Panc1 (cell line): ENCODE data around the gene MEI4. TPM values are rescaled to one million over a fixed set of nuclear protein-coding genes. Genes with fewer than 3 reads are reported as not detected.

Experiments
- ATAC-seq: fragments of 200-7000 bp; cut with Tn5 transposase; 2 replicates; pipeline ENCODE4 v1.9.1; 2020; ENCODE audit warnings: mild to moderate bottlenecking, moderate library complexity
- BruUV-seq: library from RNA; stranded (reverse); fragments of 400-500 nt; replicated peaks from 2 replicates; lab custom pipeline; 2021; lab: Mats Ljungman, UMichigan
- CTCF ChIA-PET: fragments of 300-600 bp; sonication (Branson Sonifier 250); formaldehyde crosslinking; loops from one replicate; lab custom pipeline; 2022; ENCODE audit warnings: antibody characterized with exemption; lab: Charles Lee
- POLR2A ChIA-PET: fragments of 300-600 bp; sonication (Branson Sonifier 250); formaldehyde crosslinking; loops from one replicate; lab custom pipeline; 2022; ENCODE audit warnings: antibody characterized with exemption; lab: Charles Lee
- DNase-seq: peaks from one replicate; pipeline ENCODE4 v3.0.0-alpha.2; 2010; ENCODE audit warnings: low read depth, low spot score
- H3K27ac ChIP-seq: 2 replicates; pipeline ENCODE4 v1.5.1; 2011; ENCODE audit warnings: mild to moderate bottlenecking, low read length, inconsistent platforms
- H3K27me3 ChIP-seq: fragments of 200-500 bp; sonication (Bioruptor generic); 2 replicates; pipeline ENCODE4 v1.6.0; 2014; ENCODE audit warnings: low read length, inconsistent platforms; ENCODE audit not compliant: control insufficient read depth, insufficient read depth
- H3K36me3 ChIP-seq: fragments of 200-500 bp; sonication (Bioruptor generic); 2 replicates; pipeline ENCODE4 v1.5.1; 2014; ENCODE audit warnings: inconsistent platforms, mild to moderate bottlenecking, low read length, moderate library complexity; ENCODE audit not compliant: control insufficient read depth, insufficient read depth
- H3K4me1 ChIP-seq: 2 replicates; pipeline ENCODE4 v1.5.1; 2011; ENCODE audit warnings: inconsistent platforms, mild to moderate bottlenecking, low read length, moderate library complexity; ENCODE audit not compliant: control insufficient read depth, insufficient read depth
- H3K4me3 ChIP-seq, 2 experiments: 2 replicates each; pipeline ENCODE4 v1.5.1; 2011 to 2012; ENCODE audit warnings: low read depth in 2 of 2, low read length in 2 of 2, mild to moderate bottlenecking in 2 of 2, inconsistent platforms in 1 of 2, moderate library complexity in 1 of 2
- H3K9me3 ChIP-seq: fragments of 200-500 bp; sonication (Bioruptor generic); 2 replicates; pipeline ENCODE4 v1.5.1; 2014; ENCODE audit warnings: low read depth, mild to moderate bottlenecking, inconsistent platforms, low read length, moderate library complexity; ENCODE audit not compliant: control insufficient read depth, insufficient read depth
- CTCF ChIP-seq: fragments of 450-650 bp; IDR thresholded peaks from 2 replicates; pipeline ENCODE4 v1.5.1; 2017; ENCODE audit warnings: mild to moderate bottlenecking
- POLR2AphosphoS5 ChIP-seq: IDR thresholded peaks from 2 replicates; pipeline ENCODE4 v1.6.1; 2012; ENCODE audit warnings: mild to moderate bottlenecking, low read depth, low read length, moderate library complexity
- SIN3A ChIP-seq: IDR thresholded peaks from 2 replicates; pipeline ENCODE4 v1.6.1; 2012; ENCODE audit warnings: low read depth, mild to moderate bottlenecking, low read length, moderate library complexity, borderline replicate concordance; ENCODE audit not compliant: insufficient read depth
- TCF7L2 ChIP-seq: IDR thresholded peaks from 2 replicates; pipeline ENCODE4 v1.6.1; 2011; ENCODE audit warnings: mild to moderate bottlenecking, low read depth, low read length, inconsistent platforms
- in situ Hi-C: cut with HindIII; loops from 2 replicates; pipeline ENCODE4 v1.10.0; 2016; ENCODE audit warnings: low sequenced_read_pairs, low pct_unique_long_range_greater_than_20kb
- intact Hi-C: fragments of 100-400 bp; cut with micrococcal nuclease; formaldehyde crosslinking; loops from one replicate; pipeline ENCODE4 v1.10.0; 2022; ENCODE audit not compliant: unreplicated experiment
- total RNA-seq: library from RNA; stranded (reverse); gene quantifications from one replicate; pipeline ENCODE4 v1.2.1, GENCODE V29; 2021; ENCODE audit not compliant: unreplicated experiment
- TF ChIP-seq, protein P1 (sequence below), 2 experiments: IDR thresholded peaks; 2 replicates each; pipeline ENCODE4 v1.6.1; 2011 to 2012; ENCODE audit warnings: low read depth in 2 of 2, control low read depth in 1 of 2, low read length in 1 of 2, mild to moderate bottlenecking in 1 of 2, moderate library complexity in 1 of 2; ENCODE audit not compliant: insufficient read depth in 1 of 2

MEI4 gene
- total RNA-seq, 1 experiment from 2014 or later = 0.05 TPM

GRCh38 chr6:77633471-77633870 lies 19.4 kb upstream of the MEI4 start:
- Histone ChIP-seq H3K27me3 (no peaks in the 10 kb centered on the region), H3K4me1 (no peaks in the 10 kb centered on the region), H3K4me3 (no peak overlapping the region), H3K9me3 (no peaks in the 10 kb centered on the region), H3K27ac (no peak overlapping the region), H3K36me3 (no peaks in the 10 kb centered on the region)
- TF ChIP-seq, protein P1, sequence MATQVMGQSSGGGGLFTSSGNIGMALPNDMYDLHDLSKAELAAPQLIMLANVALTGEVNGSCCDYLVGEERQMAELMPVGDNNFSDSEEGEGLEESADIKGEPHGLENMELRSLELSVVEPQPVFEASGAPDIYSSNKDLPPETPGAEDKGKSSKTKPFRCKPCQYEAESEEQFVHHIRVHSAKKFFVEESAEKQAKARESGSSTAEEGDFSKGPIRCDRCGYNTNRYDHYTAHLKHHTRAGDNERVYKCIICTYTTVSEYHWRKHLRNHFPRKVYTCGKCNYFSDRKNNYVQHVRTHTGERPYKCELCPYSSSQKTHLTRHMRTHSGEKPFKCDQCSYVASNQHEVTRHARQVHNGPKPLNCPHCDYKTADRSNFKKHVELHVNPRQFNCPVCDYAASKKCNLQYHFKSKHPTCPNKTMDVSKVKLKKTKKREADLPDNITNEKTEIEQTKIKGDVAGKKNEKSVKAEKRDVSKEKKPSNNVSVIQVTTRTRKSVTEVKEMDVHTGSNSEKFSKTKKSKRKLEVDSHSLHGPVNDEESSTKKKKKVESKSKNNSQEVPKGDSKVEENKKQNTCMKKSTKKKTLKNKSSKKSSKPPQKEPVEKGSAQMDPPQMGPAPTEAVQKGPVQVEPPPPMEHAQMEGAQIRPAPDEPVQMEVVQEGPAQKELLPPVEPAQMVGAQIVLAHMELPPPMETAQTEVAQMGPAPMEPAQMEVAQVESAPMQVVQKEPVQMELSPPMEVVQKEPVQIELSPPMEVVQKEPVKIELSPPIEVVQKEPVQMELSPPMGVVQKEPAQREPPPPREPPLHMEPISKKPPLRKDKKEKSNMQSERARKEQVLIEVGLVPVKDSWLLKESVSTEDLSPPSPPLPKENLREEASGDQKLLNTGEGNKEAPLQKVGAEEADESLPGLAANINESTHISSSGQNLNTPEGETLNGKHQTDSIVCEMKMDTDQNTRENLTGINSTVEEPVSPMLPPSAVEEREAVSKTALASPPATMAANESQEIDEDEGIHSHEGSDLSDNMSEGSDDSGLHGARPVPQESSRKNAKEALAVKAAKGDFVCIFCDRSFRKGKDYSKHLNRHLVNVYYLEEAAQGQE (IDR thresholded peaks at IDR 0.05; ENCODE audit: insufficient read depth in 1 of 2, low read depth in 2 of 2, low read length in 1 of 2) = no peak
- TF ChIP-seq CTCF = no peak
- no peak for TF ChIP-seq POLR2AphosphoS5
- no peak for TF ChIP-seq SIN3A
- no peak for TF ChIP-seq TCF7L2
- in situ Hi-C loops (no loop called here), intact Hi-C loops (no loop called here)
- DNase-seq = no peak
- BruUV-seq = no TSS peak
- POLR2A ChIA-PET = no interaction called here
- CTCF ChIA-PET = no interaction called here
- no peak for ATAC-seq

DNA sequence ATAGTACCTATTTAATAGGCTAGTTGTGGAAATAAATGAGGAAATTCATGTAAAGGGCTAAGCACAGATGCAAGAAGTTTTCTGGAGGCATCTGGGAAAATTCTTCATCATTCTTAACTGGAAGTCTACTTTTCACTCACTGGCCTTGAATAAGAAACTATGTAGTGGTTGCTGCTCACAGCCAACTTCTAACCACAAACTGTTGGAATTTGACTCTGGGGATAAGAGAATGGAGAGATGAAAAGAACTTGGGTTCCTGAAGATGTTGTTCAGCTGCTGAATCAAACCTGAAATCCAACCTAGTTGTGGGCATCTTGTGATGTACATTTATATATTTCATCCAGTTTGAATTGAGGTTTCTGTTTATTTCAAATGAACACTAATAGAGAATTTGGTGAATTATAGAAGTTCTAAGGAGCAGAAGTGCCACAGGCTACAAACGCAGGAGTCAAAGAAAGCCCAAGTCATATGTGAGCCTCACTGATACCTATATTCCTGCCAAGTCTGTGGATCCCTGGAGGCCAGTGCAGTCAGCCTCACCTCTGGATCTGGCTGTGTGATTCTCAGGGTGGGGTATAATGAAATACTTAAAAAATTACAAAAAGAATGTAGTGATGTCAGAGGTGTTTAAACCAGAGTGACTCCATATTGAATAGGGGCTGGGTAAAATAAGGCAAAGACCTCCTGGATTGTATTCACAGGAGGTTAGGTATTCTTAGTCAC lies 18.7 kb upstream of the MEI4 start:
- ATAC-seq (no peak), DNase-seq (no peak)
- no peaks in the 10 kb centered on the region for H3K27me3 ChIP-seq
- no peak overlapping the region for H3K27ac ChIP-seq
- BruUV-seq = no TSS peak
- no peaks in the 10 kb centered on the region for H3K4me1 ChIP-seq
- H3K4me3 ChIP-seq = no peak overlapping the region
- POLR2A ChIA-PET = no interaction called here
- H3K9me3 ChIP-seq = no peaks in the 10 kb centered on the region
- H3K36me3 ChIP-seq = no peaks in the 10 kb centered on the region
- intact Hi-C loops (no loop called here), in situ Hi-C loops (no loop called here)
- TF ChIP-seq TCF7L2 (no peak), SIN3A (no peak), POLR2AphosphoS5 (no peak), CTCF (no peak)
- TF ChIP-seq, protein P1 (IDR thresholded peaks at IDR 0.05; ENCODE audit: insufficient read depth in 1 of 2, low read depth in 2 of 2, low read length in 1 of 2) = no peak
- CTCF ChIA-PET = no interaction called here
